ENCODE data around the gene SRRM5. TPM values are rescaled to one million over a fixed set of nuclear protein-coding genes. Genes with fewer than 3 reads are reported as not detected.

The SRRM5 gene
- total RNA-seq, 1 donor from 2014 or later, result 0.98 TPM

GRCh38 chr19:43623889-43624670, 12.2 kb downstream of the SRRM5 start:
- no peaks in the 10 kb centered on the region for H3K27me3 ChIP-seq
- intact Hi-C loops (cut with DNase I), result no loop called here
- H3K27ac ChIP-seq, result no peak overlapping the region
- TF ChIP-seq CTCF (IDR thresholded peaks at IDR 0.05), result no peak
- no peak for TF ChIP-seq POLR2AphosphoS5 (IDR thresholded peaks at IDR 0.05; ENCODE audit: insufficient read depth in 1 of 2, low read depth in 1 of 2)
- no peak for TF ChIP-seq POLR2A (IDR thresholded peaks at IDR 0.05)
- no peaks in the 10 kb centered on the region for H3K36me3 ChIP-seq
- peaks cover 9% of the 10 kb centered on the region for H3K4me1 ChIP-seq
- no peak for DNase-seq (ENCODE audit: extremely low spot score in 2 of 2)
- no peak overlapping the region for H3K4me3 ChIP-seq
- no peaks in the 10 kb centered on the region for H3K9me3 ChIP-seq

- Histone ChIP-seq H3K27ac (no peak overlapping the region), H3K36me3 (no peaks in the 10 kb centered on the region), H3K4me1 (peaks cover 9% of the 10 kb centered on the region), H3K27me3 (no peaks in the 10 kb centered on the region), H3K9me3 (no peaks in the 10 kb centered on the region), H3K4me3 (no peak overlapping the region)
- TF ChIP-seq CTCF (IDR thresholded peaks at IDR 0.05) (no peak), POLR2A (IDR thresholded peaks at IDR 0.05) (no peak), POLR2AphosphoS5 (IDR thresholded peaks at IDR 0.05; ENCODE audit: insufficient read depth in 1 of 2, low read depth in 1 of 2) (no peak)
- intact Hi-C loops (cut with DNase I), result no loop called here
- DNase-seq (ENCODE audit: extremely low spot score in 2 of 2), result no peak
Measured at GRCh38 chr19:43624933-43625332, 13.0 kb downstream of the SRRM5 start.

GRCh38 chr19:43625918-43626579, 14.2 kb downstream of the SRRM5 start:
- intact Hi-C loops (cut with DNase I), result no loop called here
- DNase-seq (ENCODE audit: extremely low spot score in 2 of 2), result no peak
- H3K4me3 ChIP-seq, result no peak overlapping the region
- no peaks in the 10 kb centered on the region for H3K36me3 ChIP-seq
- TF ChIP-seq CTCF (IDR thresholded peaks at IDR 0.05), result no peak
- TF ChIP-seq POLR2AphosphoS5 (IDR thresholded peaks at IDR 0.05; ENCODE audit: insufficient read depth in 1 of 2, low read depth in 1 of 2), result no peak
- TF ChIP-seq POLR2A (IDR thresholded peaks at IDR 0.05), result no peak
- H3K27ac ChIP-seq, result no peak overlapping the region
- H3K27me3 ChIP-seq, result no peaks in the 10 kb centered on the region
- H3K4me1 ChIP-seq, result no peaks in the 10 kb centered on the region
- no peaks in the 10 kb centered on the region for H3K9me3 ChIP-seq

GRCh38 chr19:43626838-43627237, 14.9 kb downstream of the SRRM5 start:
- intact Hi-C loops (cut with DNase I), result no loop called here

More at GRCh38 chr19:43626838-43627237, 14.9 kb downstream of the SRRM5 start:
- Histone ChIP-seq H3K4me1 (no peaks in the 10 kb centered on the region), H3K4me3 (no peak overlapping the region), H3K27ac (no peak overlapping the region), H3K27me3 (no peaks in the 10 kb centered on the region), H3K9me3 (no peaks in the 10 kb centered on the region), H3K36me3 (no peaks in the 10 kb centered on the region)
- TF ChIP-seq POLR2A (IDR thresholded peaks at IDR 0.05), result no peak
- no peak for TF ChIP-seq POLR2AphosphoS5 (IDR thresholded peaks at IDR 0.05; ENCODE audit: insufficient read depth in 1 of 2, low read depth in 1 of 2)
- no peak for TF ChIP-seq CTCF (IDR thresholded peaks at IDR 0.05)
- no peak for DNase-seq (ENCODE audit: extremely low spot score in 2 of 2)

All from vagina (tissue), 2 donors.